HEK293 (cell line): Measurements from ENCODE around the gene ADRA1B.

ENCODE experiments used
- AEBP2 ChIP-seq: fragments of 450-650 bp; formaldehyde crosslinking; IDR thresholded peaks from 2 replicates; pipeline ENCODE4 v1.5.1; 2016; ENCODE audit warnings: missing biosample characterization, missing genetic modification characterization, borderline replicate concordance
- GLI2 ChIP-seq: fragments of 450-650 bp; formaldehyde crosslinking; IDR thresholded peaks from 2 replicates; pipeline ENCODE4; 2017; ENCODE audit warnings: missing biosample characterization, missing genetic modification characterization, low read depth, borderline replicate concordance
- GLIS2 ChIP-seq: fragments of 450-650 bp; formaldehyde crosslinking; IDR thresholded peaks from 2 replicates; pipeline ENCODE4 v1.5.1; 2016; ENCODE audit warnings: missing biosample characterization, missing genetic modification characterization
- HOXC10 ChIP-seq: sonication (generic); formaldehyde crosslinking; IDR thresholded peaks from 2 replicates; pipeline ENCODE4 v1.8.1; 2023; ENCODE audit warnings: mild to moderate bottlenecking, missing genetic modification reagents
- KLF10 ChIP-seq: fragments of 450-650 bp; IDR thresholded peaks from 2 replicates; pipeline ENCODE4 v1.5.1; 2018; ENCODE audit warnings: missing biosample characterization, mild to moderate bottlenecking, missing genetic modification characterization
- KLF9 ChIP-seq: fragments of 450-650 bp; formaldehyde crosslinking; IDR thresholded peaks from 2 replicates; pipeline ENCODE4 v1.5.1; 2016; ENCODE audit warnings: missing biosample characterization, missing genetic modification characterization, low read depth
- PBX3 ChIP-seq: sonication (generic); formaldehyde crosslinking; IDR thresholded peaks from 2 replicates; pipeline ENCODE4 v1.8.1; 2022; ENCODE audit warnings: mild to moderate bottlenecking, moderate library complexity, missing genetic modification reagents
- SCRT2 ChIP-seq: fragments of 450-650 bp; formaldehyde crosslinking; IDR thresholded peaks from 2 replicates; pipeline ENCODE4 v1.5.1; 2016; ENCODE audit warnings: missing biosample characterization, missing genetic modification characterization
- SETDB1 ChIP-seq: IDR thresholded peaks from one replicate; pipeline ENCODE4 v1.6.1; 2017; ENCODE audit warnings: mild to moderate bottlenecking, low read length, moderate library complexity, mixed read lengths; ENCODE audit not compliant: insufficient read length
- SP7 ChIP-seq: fragments of 450-650 bp; formaldehyde crosslinking; IDR thresholded peaks from 2 replicates; pipeline ENCODE4 v1.5.1; 2016; ENCODE audit warnings: missing biosample characterization, missing genetic modification characterization
- ZBTB17 ChIP-seq: fragments of 450-650 bp; formaldehyde crosslinking; IDR thresholded peaks from 2 replicates; pipeline ENCODE4 v1.5.1; 2016; ENCODE audit warnings: missing biosample characterization, missing genetic modification characterization
- ZBTB48 ChIP-seq: fragments of 450-650 bp; formaldehyde crosslinking; IDR thresholded peaks from 2 replicates; pipeline ENCODE4 v1.5.1; 2016; ENCODE audit warnings: missing biosample characterization, missing genetic modification characterization
- ZNF112 ChIP-seq: fragments of 450-650 bp; formaldehyde crosslinking; IDR thresholded peaks from 2 replicates; pipeline ENCODE4 v1.5.0; 2017; ENCODE audit warnings: missing biosample characterization, missing genetic modification characterization
- ZNF114 ChIP-seq: fragments of 450-650 bp; formaldehyde crosslinking; IDR thresholded peaks from 2 replicates; pipeline ENCODE4 v1.5.0; 2017; ENCODE audit warnings: missing biosample characterization, missing genetic modification characterization
- ZNF132 ChIP-seq: fragments of 450-650 bp; formaldehyde crosslinking; IDR thresholded peaks from 2 replicates; pipeline ENCODE4 v1.5.1; 2017; ENCODE audit warnings: missing biosample characterization, missing genetic modification characterization, borderline replicate concordance
- ZNF146 ChIP-seq: fragments of 450-650 bp; formaldehyde crosslinking; IDR thresholded peaks from 2 replicates; pipeline ENCODE4 v1.5.1; 2016; ENCODE audit warnings: missing biosample characterization, missing genetic modification characterization
- ZNF18 ChIP-seq: fragments of 450-650 bp; formaldehyde crosslinking; IDR thresholded peaks from 2 replicates; pipeline ENCODE4 v1.5.1; 2016; ENCODE audit warnings: missing biosample characterization, missing genetic modification characterization
- ZNF202 ChIP-seq: fragments of 450-650 bp; formaldehyde crosslinking; IDR thresholded peaks from 2 replicates; pipeline ENCODE4 v1.5.1; 2016; ENCODE audit warnings: missing biosample characterization, missing genetic modification characterization, borderline replicate concordance
- ZNF223 ChIP-seq: fragments of 450-650 bp; formaldehyde crosslinking; IDR thresholded peaks from 2 replicates; pipeline ENCODE4 v1.5.1; 2016; ENCODE audit warnings: missing biosample characterization, missing genetic modification characterization
- ZNF274 ChIP-seq, 2 experiments: fragments of 200-500 bp in 1 of 2; fragments of 450-650 bp in 1 of 2; sonication (Bioruptor generic) in 1 of 2; formaldehyde crosslinking in 1 of 2; IDR thresholded peaks; 2 replicates each; pipeline versions ENCODE4 v1.5.1 to v1.6.1; 2014 to 2016; ENCODE audit warnings: borderline replicate concordance in 1 of 2, inconsistent platforms in 1 of 2, low read length in 1 of 2, missing biosample characterization in 1 of 2, missing genetic modification characterization in 1 of 2
- ZNF302 ChIP-seq: fragments of 450-650 bp; formaldehyde crosslinking; IDR thresholded peaks from 2 replicates; pipeline ENCODE4 v1.5.1; 2016; ENCODE audit warnings: missing biosample characterization, missing genetic modification characterization, low read depth
- ZNF398 ChIP-seq: fragments of 450-650 bp; formaldehyde crosslinking; IDR thresholded peaks from 2 replicates; pipeline ENCODE4 v1.5.1; 2017; ENCODE audit warnings: missing biosample characterization, missing genetic modification characterization
- ZNF416 ChIP-seq: fragments of 450-650 bp; formaldehyde crosslinking; IDR thresholded peaks from 2 replicates; pipeline ENCODE4 v1.5.1; 2016; ENCODE audit warnings: missing biosample characterization, missing genetic modification characterization
- ZNF510 ChIP-seq: fragments of 450-650 bp; formaldehyde crosslinking; IDR thresholded peaks from 2 replicates; pipeline ENCODE4 v1.5.1; 2018; ENCODE audit warnings: mild to moderate bottlenecking, missing genetic modification characterization, missing biosample characterization; ENCODE audit not compliant: insufficient replicate concordance
- ZNF514 ChIP-seq: fragments of 450-650 bp; formaldehyde crosslinking; IDR thresholded peaks from 2 replicates; pipeline ENCODE4 v1.5.1; 2016; ENCODE audit warnings: missing biosample characterization, missing genetic modification characterization
- ZNF544 ChIP-seq: fragments of 450-650 bp; formaldehyde crosslinking; IDR thresholded peaks from 2 replicates; pipeline ENCODE4 v1.5.0; 2017; ENCODE audit warnings: missing biosample characterization, missing genetic modification characterization
- ZNF558 ChIP-seq: fragments of 450-650 bp; formaldehyde crosslinking; IDR thresholded peaks from 2 replicates; pipeline ENCODE4 v1.5.1; 2016; ENCODE audit warnings: missing biosample characterization, missing genetic modification characterization
- ZNF629 ChIP-seq: fragments of 450-650 bp; formaldehyde crosslinking; IDR thresholded peaks from 2 replicates; pipeline ENCODE4 v1.5.1; 2017; ENCODE audit warnings: missing biosample characterization, missing genetic modification characterization
- ZNF76 ChIP-seq: fragments of 450-650 bp; formaldehyde crosslinking; IDR thresholded peaks from 2 replicates; pipeline ENCODE4; 2016; ENCODE audit warnings: low read depth, missing biosample characterization, missing genetic modification characterization, borderline replicate concordance
- ZNF777 ChIP-seq: fragments of 450-650 bp; formaldehyde crosslinking; IDR thresholded peaks from 2 replicates; pipeline ENCODE4 v1.5.1; 2017; ENCODE audit warnings: missing biosample characterization, missing genetic modification characterization, borderline replicate concordance
- TF ChIP-seq, protein P1 (sequence below): fragments of 450-650 bp; formaldehyde crosslinking; IDR thresholded peaks from 2 replicates; pipeline ENCODE4 v1.5.1; 2017; ENCODE audit warnings: missing biosample characterization, missing genetic modification characterization
- TF ChIP-seq, protein P2 (sequence below): fragments of 450-650 bp; formaldehyde crosslinking; IDR thresholded peaks from 2 replicates; pipeline ENCODE4; 2016; ENCODE audit warnings: missing biosample characterization, missing genetic modification characterization

The ADRA1B gene

GRCh38 chr5:159987031-159987674 lies 70.9 kb downstream of the ADRA1B start (continued):
- TF ChIP-seq ZNF398 (tag by site-specific recombination) (no peak), ZBTB17 (tag by site-specific recombination) (peak; percentile 56), PBX3 (CRISPR knock-in tag) (0 out of 2 replicates have a peak, but pooled peaks have one; percentile 44), ZBTB48 (no peak), ZNF112 (tag by site-specific recombination) (no peak), ZNF146 (tag by site-specific recombination) (no peak), KLF10 (tag by site-specific recombination) (peak; percentile 49; the same call in 1 of the 2 replicates), ZNF629 (tag by site-specific recombination) (no peak), AEBP2 (tag by site-specific recombination) (no peak), ZNF18 (tag by site-specific recombination) (no peak), ZNF114 (tag by site-specific recombination) (no peak), ZNF302 (tag by site-specific recombination) (no peak), ZNF558 (tag by site-specific recombination) (no peak), ZNF416 (no peak), ZNF274 (IDR thresholded peaks at IDR 0.05; ENCODE audit: low read length) (no peak), ZNF274 (tag by site-specific recombination; IDR thresholded peaks at IDR 0.05; ENCODE audit: borderline replicate concordance) (no peak), KLF9 (peak; percentile 85), GLIS2 (peak; percentile 79), ZNF514 (tag by site-specific recombination) (no peak), ZNF223 (no peak), ZNF132 (tag by site-specific recombination) (no peak), ZNF777 (tag by site-specific recombination) (no peak), ZNF510 (tag by site-specific recombination) (no peak), ZNF544 (tag by site-specific recombination) (no peak), GLI2 (no peak), HOXC10 (no peak), ZNF76 (tag by site-specific recombination) (no peak), SP7 (tag by site-specific recombination) (peak; percentile 31; the same call in 1 of the 2 replicates), SCRT2 (tag by site-specific recombination) (0 out of 2 replicates have a peak, but pooled peaks have one; percentile 16), SETDB1 (no peak), ZNF202 (tag by site-specific recombination) (no peak)
- TF ChIP-seq, protein P1, sequence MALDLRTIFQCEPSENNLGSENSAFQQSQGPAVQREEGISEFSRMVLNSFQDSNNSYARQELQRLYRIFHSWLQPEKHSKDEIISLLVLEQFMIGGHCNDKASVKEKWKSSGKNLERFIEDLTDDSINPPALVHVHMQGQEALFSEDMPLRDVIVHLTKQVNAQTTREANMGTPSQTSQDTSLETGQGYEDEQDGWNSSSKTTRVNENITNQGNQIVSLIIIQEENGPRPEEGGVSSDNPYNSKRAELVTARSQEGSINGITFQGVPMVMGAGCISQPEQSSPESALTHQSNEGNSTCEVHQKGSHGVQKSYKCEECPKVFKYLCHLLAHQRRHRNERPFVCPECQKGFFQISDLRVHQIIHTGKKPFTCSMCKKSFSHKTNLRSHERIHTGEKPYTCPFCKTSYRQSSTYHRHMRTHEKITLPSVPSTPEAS (tag by site-specific recombination), result no peak
- TF ChIP-seq, protein P2, sequence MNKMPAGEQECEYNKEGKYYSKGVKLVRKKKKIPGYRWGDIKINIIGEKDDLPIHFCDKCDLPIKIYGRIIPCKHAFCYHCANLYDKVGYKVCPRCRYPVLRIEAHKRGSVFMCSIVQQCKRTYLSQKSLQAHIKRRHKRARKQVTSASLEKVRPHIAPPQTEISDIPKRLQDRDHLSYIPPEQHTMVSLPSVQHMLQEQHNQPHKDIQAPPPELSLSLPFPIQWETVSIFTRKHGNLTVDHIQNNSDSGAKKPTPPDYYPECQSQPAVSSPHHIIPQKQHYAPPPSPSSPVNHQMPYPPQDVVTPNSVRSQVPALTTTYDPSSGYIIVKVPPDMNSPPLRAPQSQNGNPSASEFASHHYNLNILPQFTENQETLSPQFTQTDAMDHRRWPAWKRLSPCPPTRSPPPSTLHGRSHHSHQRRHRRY (tag by site-specific recombination), result no peak
